Measurements from ENCODE around the gene ABCF2.

DNA sequence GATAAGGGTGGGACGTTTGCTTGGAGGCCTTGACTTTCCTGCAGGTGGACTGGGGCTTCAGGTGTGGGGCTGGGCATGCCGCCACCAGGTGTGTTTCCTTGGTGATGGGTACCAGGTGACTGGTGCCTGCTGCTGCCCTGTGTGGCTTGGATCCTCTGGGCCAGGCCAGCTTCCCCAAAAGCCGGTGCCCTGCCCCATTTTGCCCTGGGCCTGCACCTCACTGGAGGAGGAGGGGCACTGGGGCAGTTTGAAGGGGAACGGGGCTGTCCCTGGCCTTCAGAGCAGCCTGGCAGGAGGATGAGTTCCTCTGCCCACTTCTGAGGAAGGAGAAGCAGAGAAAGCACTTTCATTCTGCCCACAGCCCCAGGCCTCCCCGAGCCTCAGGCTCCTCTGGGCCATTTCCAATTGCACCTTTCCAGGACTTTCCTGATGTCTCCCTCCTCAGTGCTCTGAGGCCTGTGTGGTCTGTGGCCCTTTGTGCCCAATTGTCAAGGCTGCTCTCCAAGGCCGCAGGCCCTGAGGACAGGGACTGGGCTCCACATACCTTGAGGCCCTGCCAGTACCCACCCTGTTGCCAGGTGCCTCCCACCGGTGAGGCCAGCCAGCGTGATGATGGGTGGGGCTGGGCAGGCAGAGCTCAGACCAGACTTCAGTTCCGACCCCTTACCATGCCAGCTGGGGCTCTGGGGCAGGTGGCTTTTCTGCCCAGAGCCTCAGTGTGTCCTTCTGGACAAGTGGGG lies 46.8 kb upstream of the ABCF2 start:
- TF ChIP-seq CTCF (IDR thresholded peaks at IDR 0.05) (no peak), YY1 (IDR thresholded peaks at IDR 0.05; ENCODE audit: low read depth) (no peak), MEF2A (IDR thresholded peaks at IDR 0.05; ENCODE audit: borderline replicate concordance, low read depth) (no peak), RAD21 (IDR thresholded peaks at IDR 0.05; ENCODE audit: low read length) (no peak), SIN3A (IDR thresholded peaks at IDR 0.05; ENCODE audit: borderline replicate concordance, low read depth, low read length) (no peak), FOXM1 (IDR thresholded peaks at IDR 0.05; ENCODE audit: low read depth) (no peak), USF1 (IDR thresholded peaks at IDR 0.05; ENCODE audit: borderline replicate concordance, low read depth) (no peak), POLR2AphosphoS5 (IDR thresholded peaks at IDR 0.05; ENCODE audit: low read depth, low read length) (no peak), JUND (IDR thresholded peaks at IDR 0.05) (no peak), CHD2 (IDR thresholded peaks at IDR 0.05; ENCODE audit: low read length, partially characterized antibody) (no peak)
- TF ChIP-seq, protein P1, sequence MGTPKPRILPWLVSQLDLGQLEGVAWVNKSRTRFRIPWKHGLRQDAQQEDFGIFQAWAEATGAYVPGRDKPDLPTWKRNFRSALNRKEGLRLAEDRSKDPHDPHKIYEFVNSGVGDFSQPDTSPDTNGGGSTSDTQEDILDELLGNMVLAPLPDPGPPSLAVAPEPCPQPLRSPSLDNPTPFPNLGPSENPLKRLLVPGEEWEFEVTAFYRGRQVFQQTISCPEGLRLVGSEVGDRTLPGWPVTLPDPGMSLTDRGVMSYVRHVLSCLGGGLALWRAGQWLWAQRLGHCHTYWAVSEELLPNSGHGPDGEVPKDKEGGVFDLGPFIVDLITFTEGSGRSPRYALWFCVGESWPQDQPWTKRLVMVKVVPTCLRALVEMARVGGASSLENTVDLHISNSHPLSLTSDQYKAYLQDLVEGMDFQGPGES (IDR thresholded peaks at IDR 0.05; ENCODE audit: low read depth, low read length): no peak

All from SK-N-SH (cell line).